Activated CD4-positive, alpha-beta T cell treated with anti-CD3 and anti-CD28 coated beads, Interleukin-2, amount 50 U/mL, for 48 hours (primary cell): Measurements from ENCODE around the gene EGLN3.

Experiments used
- DNase-seq, 2 experiments: peaks; one replicate each; pipeline ENCODE4 v3.0.0-alpha.2; 2020

The EGLN3 gene

DNA sequence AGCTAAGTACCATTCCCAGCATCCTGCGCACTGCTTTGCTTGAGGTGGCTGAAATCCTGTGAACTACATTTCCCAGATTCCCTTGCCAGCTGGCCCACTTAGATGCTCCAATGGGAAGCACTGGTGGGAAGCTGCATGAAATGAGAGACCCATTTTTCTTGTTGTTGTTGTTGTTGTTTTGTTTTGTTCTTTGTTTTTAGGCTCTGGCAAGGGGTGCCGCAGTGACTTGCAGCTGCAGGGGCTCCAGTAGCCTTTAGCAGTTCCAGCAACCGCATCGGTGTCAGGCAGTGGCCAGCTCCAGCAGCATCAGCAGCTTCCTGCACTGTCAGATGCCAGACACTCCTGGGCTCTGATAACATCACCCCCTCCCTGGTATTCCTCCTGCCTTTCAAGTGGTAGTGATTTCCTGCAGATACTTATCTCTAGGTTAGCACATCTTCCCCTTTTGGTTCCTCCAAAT is 8.8 kb upstream of the EGLN3 start:
- no peak for DNase-seq

DNA sequence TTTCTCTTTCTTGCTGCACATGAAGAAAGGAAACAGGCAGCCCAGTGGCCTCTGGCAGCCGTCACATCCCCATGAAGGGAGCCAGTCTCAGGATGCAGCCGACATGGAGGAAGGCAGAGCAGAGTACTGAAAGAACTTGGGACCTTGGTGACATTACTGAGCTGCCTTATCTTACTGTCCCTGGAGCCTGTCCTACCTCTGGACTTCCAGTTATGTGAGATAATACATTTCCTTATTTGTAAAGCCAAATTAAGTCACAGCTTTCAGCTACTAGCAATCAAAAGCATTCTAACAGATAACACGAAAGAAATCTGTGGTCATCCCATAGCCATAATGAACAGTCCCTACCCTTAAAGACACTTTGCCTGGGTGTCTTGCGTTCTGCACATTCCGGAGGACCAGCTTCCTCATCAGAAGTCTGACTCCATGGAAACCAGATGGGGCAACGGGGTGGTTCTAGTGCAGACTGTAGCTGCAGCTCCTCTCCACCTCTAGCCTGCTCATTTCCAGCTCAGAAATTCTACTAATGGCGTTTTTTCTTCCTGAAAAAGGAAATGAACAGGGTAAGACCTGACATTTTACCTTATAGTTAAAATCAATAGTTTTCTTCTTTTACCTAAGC is 7.8 kb upstream of the EGLN3 start:
- no peak for DNase-seq

DNA sequence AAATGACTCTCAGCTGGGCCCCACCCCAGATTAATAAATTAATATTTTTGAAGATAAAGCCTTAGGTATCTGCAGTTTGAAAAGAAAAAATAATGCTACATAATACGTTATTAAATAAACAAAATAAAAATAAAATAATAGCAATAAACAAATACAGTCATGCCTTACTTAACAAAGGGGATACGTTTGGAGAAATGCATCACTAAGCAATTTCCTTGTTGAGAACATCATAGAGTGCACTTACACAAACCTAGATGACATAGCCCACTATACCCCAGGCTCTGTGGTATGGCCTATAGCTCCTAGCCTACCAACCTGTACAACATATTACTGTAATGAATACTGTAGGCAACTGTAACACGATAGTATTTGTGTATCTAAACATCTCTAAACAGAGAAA is 7.1 kb upstream of the EGLN3 start:
- DNase-seq = no peak

DNA sequence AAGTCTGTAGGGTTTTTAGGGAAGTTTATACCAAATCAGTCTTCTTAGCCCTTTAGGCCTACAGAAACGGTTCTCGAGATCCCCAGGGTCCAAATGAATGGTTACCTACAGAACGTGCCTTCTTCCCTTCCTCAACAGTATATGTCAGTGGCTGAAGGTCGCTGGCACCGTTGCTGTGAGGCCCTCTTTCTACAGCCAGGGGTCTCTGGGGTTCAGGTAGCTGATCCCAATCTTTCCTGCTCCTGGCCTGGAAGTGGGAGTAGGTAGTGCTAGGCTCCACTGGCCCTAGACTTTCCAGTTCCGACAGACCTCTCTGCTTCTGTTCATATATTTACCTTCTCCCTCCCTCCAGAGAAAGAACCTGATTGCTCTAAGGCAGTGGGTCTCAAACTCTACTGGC is 6.4 kb upstream of the EGLN3 start:
- DNase-seq = no peak

GRCh38 chr14:33956640-33957039 is 5.8 kb upstream of the EGLN3 start:
- no peak for DNase-seq

DNA sequence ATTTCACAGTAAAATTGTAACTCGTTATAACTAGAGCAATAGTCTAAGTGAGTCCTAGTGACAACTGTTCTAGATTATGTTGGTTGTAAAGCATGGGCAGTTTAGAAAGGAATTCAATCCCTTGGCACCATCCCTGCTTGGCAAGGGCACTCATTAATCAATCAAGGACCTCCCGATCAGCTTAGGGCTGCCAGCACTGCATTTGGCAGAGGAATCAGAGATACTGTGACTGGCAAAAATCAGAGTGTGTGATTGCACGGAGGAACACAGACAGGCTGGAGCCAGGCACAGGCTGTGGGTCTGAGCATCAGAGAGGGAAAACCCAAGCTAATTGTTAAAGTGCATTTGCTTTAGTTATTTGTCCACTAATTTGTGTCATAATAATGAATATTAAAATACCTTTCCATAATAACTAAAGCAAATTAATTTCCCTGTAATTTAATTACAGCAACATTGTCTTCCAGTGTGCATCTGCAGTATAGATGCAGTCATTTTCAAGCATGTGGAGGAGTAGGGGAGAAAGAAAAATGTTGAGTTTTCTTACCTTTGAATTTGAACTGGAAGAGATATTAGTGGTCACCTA is 3.2 kb upstream of the EGLN3 start:
- DNase-seq = no peak

DNA sequence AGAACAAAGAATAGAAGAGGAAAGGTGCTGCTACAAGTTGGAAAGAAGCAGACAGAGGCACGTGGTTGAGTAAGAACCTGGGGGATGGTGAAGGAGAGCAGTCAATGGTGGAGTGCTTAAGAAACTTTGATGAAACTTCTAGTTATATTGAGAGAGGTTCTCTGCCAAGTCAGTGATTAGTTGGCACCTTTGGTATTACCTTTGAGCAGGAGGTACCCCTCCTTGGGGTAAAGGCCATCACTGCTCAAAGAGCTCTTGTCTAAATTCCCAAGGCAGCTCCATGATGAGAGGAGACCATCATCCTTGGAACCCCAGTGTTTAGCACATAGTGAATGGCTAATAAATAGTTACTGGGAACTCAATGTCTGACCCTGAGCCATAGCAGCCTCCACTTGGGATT is 1.7 kb upstream of the EGLN3 start:
- DNase-seq = no peak

GRCh38 chr14:33951183-33951840 is 438 bp upstream of the EGLN3 start:
- DNase-seq = no peak

DNA sequence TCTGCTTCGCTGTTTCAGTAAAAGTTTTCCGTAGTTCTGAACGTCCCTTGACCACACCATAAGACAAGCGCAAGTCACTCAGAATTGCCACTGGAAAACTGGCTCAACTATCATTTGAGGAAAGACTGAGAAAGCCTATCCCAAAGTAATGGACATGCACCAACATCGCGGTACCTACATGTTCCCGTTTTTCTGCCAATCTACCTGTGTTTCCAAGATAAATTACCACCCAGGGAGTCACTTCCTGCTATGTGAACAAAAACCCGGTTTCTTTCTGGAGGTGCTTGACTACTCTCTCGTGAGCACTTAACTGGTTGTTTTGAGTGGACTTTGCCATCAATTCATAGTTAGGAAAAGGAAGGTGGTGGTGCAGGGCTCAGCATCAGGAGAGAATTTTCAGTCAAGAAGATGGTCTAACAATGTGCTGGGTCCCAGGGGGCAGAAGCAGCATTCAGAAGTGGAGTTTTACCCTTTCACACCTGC is 1.4 kb downstream of the EGLN3 start:
- DNase-seq = no peak

GRCh38 chr14:33948869-33949408 is 1.9 kb downstream of the EGLN3 start:
- no peak for DNase-seq

DNA sequence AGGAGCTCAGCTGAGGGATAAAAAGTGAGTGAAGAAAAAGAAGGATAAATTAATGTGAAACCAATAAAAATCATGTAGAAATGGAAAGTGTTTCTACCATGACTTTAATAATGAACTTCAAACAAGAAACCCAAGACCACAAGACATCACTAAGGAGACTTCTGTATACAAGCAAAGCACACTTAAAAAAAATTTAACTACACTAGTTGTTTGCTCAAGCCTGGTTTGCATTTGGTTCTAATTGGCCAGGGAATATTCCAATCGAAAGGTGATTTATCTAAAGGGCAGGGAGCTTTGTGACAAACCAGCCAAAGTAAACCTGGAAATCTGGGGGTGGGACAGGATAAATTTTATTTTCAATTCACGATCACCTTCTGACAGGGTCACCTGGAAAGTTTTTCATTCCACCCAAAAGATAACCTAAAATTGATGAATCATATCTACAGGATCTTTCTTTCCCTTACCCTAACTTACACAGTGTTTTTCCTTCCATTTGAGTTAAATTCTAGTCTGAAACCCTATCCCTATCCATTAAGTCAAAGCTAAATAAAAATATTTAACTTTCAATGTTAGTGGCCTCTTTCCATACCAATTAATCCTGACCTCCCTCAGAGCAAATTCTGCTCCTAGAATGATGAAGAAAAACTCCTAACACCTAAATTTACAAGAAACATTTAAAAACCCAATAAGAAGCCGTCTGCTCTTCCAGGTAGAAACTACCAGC is 2.6 kb downstream of the EGLN3 start:
- no peak for DNase-seq

- no peak for DNase-seq
These were observed 4.0 kb downstream of the EGLN3 start for GRCh38 chr14:33946679-33947476.

GRCh38 chr14:33945210-33946088 is 5.4 kb downstream of the EGLN3 start:
- no peak for DNase-seq

DNA sequence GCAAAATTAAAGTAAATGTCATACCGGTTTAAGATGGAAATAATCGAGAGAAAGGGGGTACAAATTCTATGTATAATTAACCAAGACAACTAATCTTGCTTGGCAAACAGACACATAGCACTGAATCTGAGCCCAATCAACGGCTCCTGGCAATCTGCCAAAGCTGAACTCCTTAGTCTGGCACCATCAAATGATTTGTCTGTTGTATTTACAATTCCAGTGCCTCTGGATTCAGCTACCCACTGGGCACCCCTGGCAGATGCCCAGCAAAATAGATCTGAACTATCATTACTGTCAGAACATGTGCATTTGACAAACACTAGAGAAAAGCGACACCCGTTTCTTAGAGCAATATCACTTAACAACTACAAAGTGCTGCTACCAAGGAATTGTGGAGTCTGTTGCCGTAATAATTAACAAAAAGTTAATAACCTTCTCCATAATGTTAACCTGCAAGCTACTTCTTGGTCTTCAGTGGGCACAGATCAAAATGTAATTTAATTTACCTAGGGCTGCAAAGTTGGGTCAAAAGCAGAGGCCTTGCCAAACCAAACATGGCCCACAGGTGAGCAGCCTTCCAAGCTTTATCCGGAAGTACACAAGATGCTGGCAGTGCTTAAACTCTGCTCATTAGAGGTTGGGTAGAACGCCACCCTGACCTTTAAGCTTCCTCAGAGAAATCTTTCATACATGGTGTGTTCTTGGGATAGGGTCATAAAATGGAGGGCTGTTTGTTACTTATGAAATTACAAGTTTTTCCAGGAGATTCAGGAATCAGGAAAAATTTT is 7.6 kb downstream of the EGLN3 start:
- DNase-seq = no peak

DNA sequence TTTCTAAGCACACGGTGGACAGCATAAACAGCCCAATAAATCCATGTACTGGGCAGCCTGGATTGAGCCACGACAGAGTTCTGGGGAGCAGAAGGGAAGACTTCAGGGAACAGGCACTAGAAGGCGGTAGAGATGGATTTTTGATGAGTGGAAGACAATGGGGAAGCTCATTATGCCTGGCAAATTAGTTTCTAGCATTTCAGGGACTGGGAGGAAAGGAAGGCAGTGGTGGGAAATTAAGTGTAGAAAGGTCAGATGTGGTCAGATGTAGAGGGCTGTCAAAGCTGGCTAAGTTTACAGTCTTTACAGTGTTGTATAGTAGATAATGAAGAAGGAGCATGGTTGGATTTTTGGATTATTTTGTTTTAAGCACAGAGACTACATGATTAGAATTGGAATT is 9.2 kb downstream of the EGLN3 start:
- DNase-seq = no peak

DNA sequence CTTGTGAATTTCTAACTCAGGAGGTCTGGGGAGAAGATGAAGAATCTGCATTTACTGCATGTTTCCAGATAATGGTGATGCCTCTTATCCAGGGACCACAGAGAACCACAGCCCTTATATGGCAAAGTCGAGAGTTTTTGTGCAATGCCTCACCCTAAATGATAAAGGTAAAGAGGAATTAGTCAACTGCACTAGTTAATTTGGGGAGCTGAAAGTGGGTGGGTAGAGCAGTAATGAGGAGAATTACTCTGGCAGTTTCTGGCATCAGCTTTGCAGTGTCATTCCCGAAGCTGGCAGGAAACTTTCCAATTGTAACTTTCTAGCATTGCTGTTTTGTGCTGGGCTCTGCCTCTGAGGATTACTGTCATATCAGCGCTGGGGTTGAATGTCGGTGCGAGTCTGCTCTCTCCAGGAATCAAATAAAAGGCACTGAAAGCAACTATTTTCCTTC is 10.3 kb downstream of the EGLN3 start:
- no peak for DNase-seq

DNA sequence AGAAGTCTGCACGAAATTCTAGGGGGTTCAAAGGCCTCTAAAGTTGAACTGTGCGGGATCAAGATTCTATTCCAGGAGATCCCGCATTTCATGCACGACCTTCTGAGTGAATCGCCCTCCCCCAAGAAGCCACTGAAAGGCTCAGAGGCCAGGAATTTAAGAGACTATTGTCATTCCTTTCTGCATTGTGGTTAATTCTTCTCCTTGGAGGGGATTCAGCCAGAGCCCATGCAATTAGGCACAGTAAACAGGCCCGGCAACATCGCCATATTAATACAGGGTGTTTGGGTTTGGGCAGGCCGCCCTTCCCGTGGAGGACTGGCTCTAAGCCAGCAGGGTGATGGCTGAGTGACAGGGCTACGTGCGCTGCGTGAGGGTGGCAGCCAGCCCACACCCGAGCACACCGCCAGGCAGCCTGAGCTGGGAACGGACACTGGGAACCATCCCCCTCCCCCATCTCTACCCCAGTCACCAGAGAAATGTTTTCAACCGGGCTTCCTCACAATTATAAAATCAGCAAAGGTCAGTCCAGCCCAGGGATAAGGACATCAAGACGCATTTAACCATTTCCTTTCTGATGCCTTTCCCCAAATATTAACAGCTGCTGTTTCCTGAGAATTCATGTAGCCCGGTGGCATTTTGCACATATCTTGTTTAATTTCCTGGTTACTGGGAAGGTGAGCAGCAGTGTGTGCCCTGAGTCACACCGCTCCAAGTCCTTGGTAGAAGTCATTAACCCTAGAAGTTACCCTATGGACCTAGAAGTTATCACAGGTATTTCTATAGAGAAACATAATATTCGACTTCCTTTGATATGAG is 12.5 kb downstream of the EGLN3 start:
- DNase-seq = no peak

DNA sequence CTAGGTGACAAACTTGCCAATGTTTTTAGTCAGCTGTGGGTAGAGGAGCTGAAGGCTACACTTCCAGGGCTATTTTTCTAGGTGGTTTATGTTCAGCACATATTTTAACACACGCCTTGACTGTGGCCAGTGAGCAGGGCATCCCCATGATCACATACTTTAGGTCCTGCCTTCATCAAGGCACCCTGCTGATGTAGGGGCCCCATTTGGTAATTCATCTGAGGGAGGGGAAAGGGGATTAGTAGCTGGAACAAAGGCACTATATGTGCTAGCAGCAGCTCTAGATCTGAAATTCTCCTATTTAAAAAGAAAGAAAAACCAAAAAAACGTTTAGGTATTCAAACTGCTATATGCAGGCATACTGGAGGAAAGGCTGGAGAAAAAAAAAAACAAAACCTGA is 14.5 kb downstream of the EGLN3 start:
- DNase-seq = no peak

GRCh38 chr14:33934938-33935337 is 15.9 kb downstream of the EGLN3 start:
- DNase-seq = no peak
